ENCODE measurements around the gene BCHE.

The BCHE gene

GRCh38 chr3:165778456-165778855 lies 58.8 kb downstream of the BCHE start:
- POLR2A ChIA-PET, result no interaction called here
- no peak overlapping the region for H3K4me3 ChIP-seq (ENCODE audit: low read depth, low read length)
- TF ChIP-seq, protein P1, sequence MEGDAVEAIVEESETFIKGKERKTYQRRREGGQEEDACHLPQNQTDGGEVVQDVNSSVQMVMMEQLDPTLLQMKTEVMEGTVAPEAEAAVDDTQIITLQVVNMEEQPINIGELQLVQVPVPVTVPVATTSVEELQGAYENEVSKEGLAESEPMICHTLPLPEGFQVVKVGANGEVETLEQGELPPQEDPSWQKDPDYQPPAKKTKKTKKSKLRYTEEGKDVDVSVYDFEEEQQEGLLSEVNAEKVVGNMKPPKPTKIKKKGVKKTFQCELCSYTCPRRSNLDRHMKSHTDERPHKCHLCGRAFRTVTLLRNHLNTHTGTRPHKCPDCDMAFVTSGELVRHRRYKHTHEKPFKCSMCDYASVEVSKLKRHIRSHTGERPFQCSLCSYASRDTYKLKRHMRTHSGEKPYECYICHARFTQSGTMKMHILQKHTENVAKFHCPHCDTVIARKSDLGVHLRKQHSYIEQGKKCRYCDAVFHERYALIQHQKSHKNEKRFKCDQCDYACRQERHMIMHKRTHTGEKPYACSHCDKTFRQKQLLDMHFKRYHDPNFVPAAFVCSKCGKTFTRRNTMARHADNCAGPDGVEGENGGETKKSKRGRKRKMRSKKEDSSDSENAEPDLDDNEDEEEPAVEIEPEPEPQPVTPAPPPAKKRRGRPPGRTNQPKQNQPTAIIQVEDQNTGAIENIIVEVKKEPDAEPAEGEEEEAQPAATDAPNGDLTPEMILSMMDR (IDR thresholded peaks at IDR 0.05; ENCODE audit: insufficient read depth, low read length, missing control alignments), result no peak
- CTCF ChIA-PET, result no interaction called here
- no peak for DNase-seq (ENCODE audit: low read depth, low spot score)

DNA sequence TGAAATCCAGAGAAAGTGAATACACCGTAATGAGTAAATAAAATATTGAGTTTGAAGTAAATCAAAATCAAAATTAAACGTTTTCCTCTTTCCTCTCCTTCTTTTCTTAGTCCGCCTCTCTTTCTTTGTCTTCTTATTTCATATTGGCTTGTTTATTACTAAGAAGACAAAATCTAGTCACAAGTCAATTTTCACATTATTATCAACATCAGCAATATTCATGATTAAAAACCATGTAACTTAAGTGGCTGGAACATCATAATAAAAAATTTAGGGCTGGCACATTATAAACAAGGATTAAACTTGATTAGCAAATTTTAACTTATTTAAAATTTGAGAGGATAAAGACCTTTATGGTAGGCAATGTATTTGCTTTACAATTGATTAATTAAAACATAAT lies 61.4 kb downstream of the BCHE start:
- DNase-seq (ENCODE audit: low read depth, low spot score), result no peak
- ChIA-PET CTCF (no interaction called here), POLR2A (no interaction called here)
- H3K4me3 ChIP-seq (ENCODE audit: low read depth, low read length), result no peak overlapping the region
- TF ChIP-seq, protein P1 (IDR thresholded peaks at IDR 0.05; ENCODE audit: insufficient read depth, low read length, missing control alignments), result no peak

GRCh38 chr3:165770781-165771180 lies 66.4 kb downstream of the BCHE start:
- POLR2A ChIA-PET, result no interaction called here

DNA sequence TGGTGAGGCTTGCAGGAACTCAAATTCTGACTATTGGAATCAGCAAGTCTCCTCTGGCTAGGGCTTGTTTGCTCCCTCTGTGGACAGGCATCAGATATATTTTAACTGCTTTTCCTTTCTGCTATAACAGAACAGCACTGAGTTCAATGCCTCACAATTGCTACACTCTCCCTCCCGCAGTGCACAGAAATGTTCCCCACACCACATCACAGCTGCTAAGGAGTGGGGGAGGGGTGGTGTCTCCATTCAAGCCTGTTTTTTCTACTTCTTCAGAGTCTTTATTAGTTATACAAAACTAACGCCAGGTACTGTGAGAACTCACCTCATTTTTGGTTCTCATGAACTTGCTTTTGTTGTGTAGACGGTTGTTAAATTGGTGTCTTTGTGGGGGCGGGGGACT lies 68.5 kb downstream of the BCHE start:
- TF ChIP-seq, protein P1 (IDR thresholded peaks at IDR 0.05; ENCODE audit: insufficient read depth, low read length, missing control alignments), result no peak
- ChIA-PET CTCF (no interaction called here), POLR2A (no interaction called here)
- no peak for DNase-seq (ENCODE audit: low read depth, low spot score)
- no peak overlapping the region for H3K4me3 ChIP-seq (ENCODE audit: low read depth, low read length)

More at GRCh38 chr3:165770781-165771180, 66.4 kb downstream of the BCHE start:
- H3K4me3 ChIP-seq (ENCODE audit: low read depth, low read length), result no peak overlapping the region
- no peak for DNase-seq (ENCODE audit: low read depth, low spot score)
- TF ChIP-seq, protein P1 (IDR thresholded peaks at IDR 0.05; ENCODE audit: insufficient read depth, low read length, missing control alignments), result no peak
- CTCF ChIA-PET, result no interaction called here

GRCh38 chr3:165759041-165759440 lies 78.2 kb downstream of the BCHE start:
- POLR2A ChIA-PET, result interaction anchor here (0.6 kb wide), 1 partner anchor 15 kb away, joined by 3 read pairs; no protein-coding TSS in a partner anchor
- DNase-seq (ENCODE audit: low read depth, low spot score), result no peak
- TF ChIP-seq, protein P1 (IDR thresholded peaks at IDR 0.05; ENCODE audit: insufficient read depth, low read length, missing control alignments), result no peak

DNA sequence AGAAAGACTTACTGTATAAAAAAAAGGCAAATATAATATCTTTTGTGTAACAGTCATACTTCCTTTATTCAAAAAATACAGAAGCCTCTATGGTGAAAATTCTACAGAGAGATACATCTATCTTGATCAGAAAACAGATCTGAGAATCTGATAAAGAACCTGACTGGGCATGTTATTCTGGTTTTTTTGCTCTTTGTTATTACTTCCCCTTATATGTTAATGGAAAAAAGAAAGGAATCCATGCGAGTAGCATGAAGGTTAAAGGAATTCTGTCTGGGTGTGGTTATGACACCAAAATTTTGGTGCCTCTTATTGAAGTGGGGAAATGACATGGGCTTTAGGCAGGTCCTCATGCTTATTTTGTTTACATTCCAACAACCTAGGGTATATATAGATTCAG lies 81.7 kb downstream of the BCHE start:
- no peak for DNase-seq (ENCODE audit: low read depth, low spot score)
- POLR2A ChIA-PET, result no interaction called here
- TF ChIP-seq, protein P1 (IDR thresholded peaks at IDR 0.05; ENCODE audit: insufficient read depth, low read length, missing control alignments), result no peak
- CTCF ChIA-PET, result no interaction called here
- no peak overlapping the region for H3K4me3 ChIP-seq (ENCODE audit: low read depth, low read length)

More at GRCh38 chr3:165759041-165759440, 78.2 kb downstream of the BCHE start:
- CTCF ChIA-PET, result no interaction called here
- H3K4me3 ChIP-seq (ENCODE audit: low read depth, low read length), result no peak overlapping the region
